GM12801 (cell line): ENCODE results near the gene RAPGEF3.

ENCODE experiments used
- TF ChIP-seq, protein P1 (sequence below): IDR thresholded peaks from one replicate; pipeline ENCODE4 v1.5.1; 2011; ENCODE audit warnings: control low read depth; ENCODE audit not compliant: insufficient read length; ENCODE audit errors: extremely low read depth

The RAPGEF3 gene

DNA sequence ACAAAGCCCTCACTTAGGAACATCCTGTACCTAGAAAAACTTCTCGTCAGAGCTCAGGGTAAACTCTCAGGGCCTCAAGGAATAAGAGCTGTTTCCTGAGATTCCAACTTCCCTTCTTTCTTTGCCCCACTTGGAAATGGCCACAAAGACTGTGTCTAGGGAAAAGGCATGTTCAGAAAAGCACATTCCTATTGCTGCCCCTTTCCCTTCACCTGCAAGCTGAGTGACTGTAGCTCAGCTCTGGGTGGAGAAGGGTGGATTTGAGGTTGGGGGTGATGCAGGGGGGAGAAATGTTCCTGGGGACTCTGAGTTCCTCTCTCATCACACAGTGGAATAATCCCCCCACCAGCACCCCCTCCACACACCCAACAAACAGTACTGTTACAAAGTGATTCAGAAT is 40.1 kb downstream of the RAPGEF3 start:
- TF ChIP-seq, protein P1, sequence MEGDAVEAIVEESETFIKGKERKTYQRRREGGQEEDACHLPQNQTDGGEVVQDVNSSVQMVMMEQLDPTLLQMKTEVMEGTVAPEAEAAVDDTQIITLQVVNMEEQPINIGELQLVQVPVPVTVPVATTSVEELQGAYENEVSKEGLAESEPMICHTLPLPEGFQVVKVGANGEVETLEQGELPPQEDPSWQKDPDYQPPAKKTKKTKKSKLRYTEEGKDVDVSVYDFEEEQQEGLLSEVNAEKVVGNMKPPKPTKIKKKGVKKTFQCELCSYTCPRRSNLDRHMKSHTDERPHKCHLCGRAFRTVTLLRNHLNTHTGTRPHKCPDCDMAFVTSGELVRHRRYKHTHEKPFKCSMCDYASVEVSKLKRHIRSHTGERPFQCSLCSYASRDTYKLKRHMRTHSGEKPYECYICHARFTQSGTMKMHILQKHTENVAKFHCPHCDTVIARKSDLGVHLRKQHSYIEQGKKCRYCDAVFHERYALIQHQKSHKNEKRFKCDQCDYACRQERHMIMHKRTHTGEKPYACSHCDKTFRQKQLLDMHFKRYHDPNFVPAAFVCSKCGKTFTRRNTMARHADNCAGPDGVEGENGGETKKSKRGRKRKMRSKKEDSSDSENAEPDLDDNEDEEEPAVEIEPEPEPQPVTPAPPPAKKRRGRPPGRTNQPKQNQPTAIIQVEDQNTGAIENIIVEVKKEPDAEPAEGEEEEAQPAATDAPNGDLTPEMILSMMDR: no peak

- TF ChIP-seq, protein P1: no peak
Measured at GRCh38 chr12:47717443-47718193, 41.1 kb downstream of the RAPGEF3 start.

GRCh38 chr12:47717046-47717442 is 41.6 kb downstream of the RAPGEF3 start:
- TF ChIP-seq, protein P1: no peak

GRCh38 chr12:47715877-47716548 is 42.7 kb downstream of the RAPGEF3 start:
- TF ChIP-seq, protein P1: no peak

GRCh38 chr12:47715393-47715876 is 43.2 kb downstream of the RAPGEF3 start:
- TF ChIP-seq, protein P1: no peak

- TF ChIP-seq, protein P1: no peak
Measured at GRCh38 chr12:47714826-47715386, 43.8 kb downstream of the RAPGEF3 start.

DNA sequence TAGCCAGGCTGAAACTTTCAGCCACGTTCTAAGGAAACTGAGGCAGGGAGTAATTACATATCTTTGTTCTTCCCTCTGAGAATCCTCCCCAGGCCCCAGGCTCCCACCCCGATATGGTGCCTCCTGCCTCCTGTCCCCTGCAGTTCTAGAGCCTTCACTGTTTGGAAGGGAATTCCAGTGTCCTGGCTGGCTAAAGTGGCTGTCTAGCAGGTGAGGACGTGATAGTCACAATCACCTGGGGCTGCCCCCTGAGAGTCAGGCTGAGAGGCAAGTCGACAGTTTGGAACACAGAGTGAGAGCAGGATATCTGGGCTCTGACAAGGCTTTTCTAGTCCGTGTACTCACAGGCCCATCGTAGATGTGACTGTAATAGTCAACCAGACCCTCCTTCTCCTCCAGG is 46.5 kb downstream of the RAPGEF3 start:
- TF ChIP-seq, protein P1: no peak
